ENCODE measurements around the gene OPALIN.

DNA sequence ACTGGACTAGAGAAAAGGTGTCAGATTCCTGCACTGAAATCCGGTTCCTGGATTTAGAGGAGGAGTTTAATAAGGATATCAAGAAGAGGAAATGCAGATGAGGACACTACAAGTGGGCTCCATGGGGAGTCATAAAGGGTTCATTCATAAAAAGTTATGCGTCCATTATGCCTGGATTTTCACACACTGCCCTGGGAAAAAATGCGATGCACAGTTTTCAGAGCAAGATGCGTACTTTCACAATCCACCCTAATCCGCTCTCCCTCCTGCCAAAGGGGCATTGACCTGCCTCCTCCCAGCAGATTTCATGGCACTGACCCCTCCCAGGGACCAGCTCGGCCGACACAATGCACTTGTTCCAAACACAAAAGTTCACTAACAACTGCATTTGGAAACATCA is 42.2 kb upstream of the OPALIN start:
- TF ChIP-seq CTCF (IDR thresholded peaks at IDR 0.05) (no peak), POLR2A (IDR thresholded peaks at IDR 0.05) (no peak), POLR2AphosphoS5 (IDR thresholded peaks at IDR 0.05) (no peak)

All from prostate gland (tissue), 2 donors.